ENCODE measurements around the gene OR14I1. TPM values are rescaled to one million over a fixed set of nuclear protein-coding genes. Genes with fewer than 3 reads are reported as not detected.

OR14I1 gene
- not detected for total RNA-seq
- not detected for polyA plus RNA-seq (ENCODE audit: insufficient read length in 2 of 2)
- long read RNA-seq, donor 1, result 0 reads
- long read RNA-seq, donor 2, result 0 reads
- long read RNA-seq, donor 3, partial matches to known transcripts, result 0 of 1 reads
- long read RNA-seq, donor 3, other reads (novel, unspliced or antisense), result 0 of 1 reads
- long read RNA-seq, donor 4, result 0 reads

DNA sequence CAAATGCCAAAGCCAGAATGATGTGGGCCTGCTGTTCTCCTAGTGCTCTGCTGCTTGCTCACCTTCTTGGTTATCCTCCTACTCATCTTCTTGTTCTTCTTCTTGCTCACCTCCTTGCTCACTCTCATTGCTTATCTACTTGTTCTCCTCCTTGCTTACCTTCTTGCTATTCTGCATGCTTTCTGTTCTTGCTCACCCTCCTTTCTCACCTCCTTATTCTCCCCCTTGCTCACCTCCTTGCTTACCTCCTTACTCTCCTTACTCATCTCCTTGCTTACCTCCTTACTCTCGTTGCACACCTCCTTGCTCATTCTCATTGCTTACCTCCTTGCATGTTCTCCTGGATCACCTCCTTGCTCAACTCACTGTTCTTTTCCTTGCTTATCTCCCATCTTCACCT, at the start of gene OR14I1:
TSS of gene OR14I1 (minus strand) at position 53 of the 400 bp plus-strand sequence.
- Histone ChIP-seq H3K4me3 (ENCODE audit: low read depth, low read length) (no peak within 1 kb of the TSS), H3K27me3 (ENCODE audit: control insufficient read depth, insufficient read depth, low read length) (no peaks in the 10 kb centered on the region), H3K36me3 (ENCODE audit: control insufficient read depth, insufficient read depth, low read length) (no peaks in the 10 kb centered on the region), H3K4me1 (ENCODE audit: control insufficient read depth, insufficient read depth, low read length) (no peaks in the 10 kb centered on the region), H3K9me3 (ENCODE audit: control insufficient read depth, insufficient read depth, low read length) (peaks cover 2% of the 10 kb centered on the region), H3K27ac (ENCODE audit: low read depth, low read length) (no peak within 1 kb of the TSS)
- no peak for DNase-seq (ENCODE audit: low read depth in 4 of 6, low spot score in 6 of 6)
- WGBS (ENCODE audit: insufficient coverage), result 76% methylated on average over 1 of the region's 1 CpG

GRCh38 chr1:248751635-248752034, 49.1 kb upstream of the OR14I1 start:
- WGBS (ENCODE audit: insufficient coverage), result 100% methylated on average over 1 of the region's 4 CpGs
- Histone ChIP-seq H3K27me3 (ENCODE audit: control insufficient read depth, insufficient read depth, low read length) (no peaks in the 10 kb centered on the region), H3K4me1 (ENCODE audit: control insufficient read depth, insufficient read depth, low read length) (no peaks in the 10 kb centered on the region), H3K9me3 (ENCODE audit: control insufficient read depth, insufficient read depth, low read length) (no peaks in the 10 kb centered on the region), H3K4me3 (ENCODE audit: low read depth, low read length) (no peak overlapping the region), H3K27ac (ENCODE audit: low read depth, low read length) (no peak overlapping the region), H3K36me3 (ENCODE audit: control insufficient read depth, insufficient read depth, low read length) (no peaks in the 10 kb centered on the region)
- no peak for DNase-seq (ENCODE audit: low read depth in 4 of 6, low spot score in 6 of 6)

GRCh38 chr1:248751142-248751541, 48.6 kb upstream of the OR14I1 start:
- WGBS (ENCODE audit: insufficient coverage), result 69% methylated on average over 5 of the region's 5 CpGs
- Histone ChIP-seq H3K4me1 (ENCODE audit: control insufficient read depth, insufficient read depth, low read length) (no peaks in the 10 kb centered on the region), H3K9me3 (ENCODE audit: control insufficient read depth, insufficient read depth, low read length) (no peaks in the 10 kb centered on the region), H3K4me3 (ENCODE audit: low read depth, low read length) (no peak overlapping the region), H3K36me3 (ENCODE audit: control insufficient read depth, insufficient read depth, low read length) (no peaks in the 10 kb centered on the region), H3K27me3 (ENCODE audit: control insufficient read depth, insufficient read depth, low read length) (no peaks in the 10 kb centered on the region), H3K27ac (ENCODE audit: low read depth, low read length) (no peak overlapping the region)
- DNase-seq (ENCODE audit: low read depth in 4 of 6, low spot score in 6 of 6), result no peak

DNA sequence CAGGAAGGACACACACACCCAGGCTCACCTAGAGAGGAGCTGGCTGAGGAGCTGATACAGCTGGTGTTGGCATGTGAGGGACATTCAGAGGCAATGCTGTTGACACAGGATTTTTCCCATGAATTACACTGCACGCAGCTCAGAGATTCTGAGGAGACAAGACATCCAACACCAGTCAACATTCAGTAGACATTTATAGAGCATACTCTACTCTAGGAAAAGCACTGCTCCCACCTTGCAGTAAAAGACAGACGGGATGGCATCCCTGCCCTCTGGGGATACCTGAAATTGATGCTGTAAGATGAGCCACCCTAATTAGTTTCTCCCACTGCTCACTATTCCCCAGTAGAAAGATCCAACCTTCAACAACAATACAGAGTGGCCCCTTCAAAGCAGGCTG, 47.9 kb upstream of the OR14I1 start:
- Histone ChIP-seq H3K4me1 (ENCODE audit: control insufficient read depth, insufficient read depth, low read length) (no peaks in the 10 kb centered on the region), H3K27ac (ENCODE audit: low read depth, low read length) (no peak overlapping the region), H3K36me3 (ENCODE audit: control insufficient read depth, insufficient read depth, low read length) (no peaks in the 10 kb centered on the region), H3K4me3 (ENCODE audit: low read depth, low read length) (no peak overlapping the region), H3K27me3 (ENCODE audit: control insufficient read depth, insufficient read depth, low read length) (no peaks in the 10 kb centered on the region), H3K9me3 (ENCODE audit: control insufficient read depth, insufficient read depth, low read length) (no peaks in the 10 kb centered on the region)
- 66% methylated on average over 2 of the region's 2 CpGs for WGBS (ENCODE audit: insufficient coverage)
- no peak for DNase-seq (ENCODE audit: low read depth in 4 of 6, low spot score in 6 of 6)

DNA sequence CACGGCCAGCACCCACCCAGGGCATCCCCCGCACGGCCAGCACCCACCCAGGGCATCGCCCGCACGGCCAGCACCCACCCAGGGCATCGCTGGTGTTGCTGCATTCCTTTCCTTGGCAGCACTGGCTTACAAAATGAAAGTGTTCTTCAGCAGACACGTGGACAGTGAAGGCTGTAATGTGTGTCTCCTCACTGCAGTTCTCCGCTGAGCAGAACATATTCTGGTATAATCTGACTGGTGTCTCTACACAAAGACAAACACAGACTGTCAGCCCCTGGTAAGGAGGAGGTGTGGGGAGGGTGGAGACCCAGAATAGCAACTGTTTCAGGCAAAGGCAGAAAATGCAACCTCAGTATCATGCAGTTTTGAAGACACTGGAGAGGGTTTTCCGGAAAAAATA, 45.6 kb upstream of the OR14I1 start:
- Histone ChIP-seq H3K9me3 (ENCODE audit: control insufficient read depth, insufficient read depth, low read length) (no peaks in the 10 kb centered on the region), H3K36me3 (ENCODE audit: control insufficient read depth, insufficient read depth, low read length) (no peaks in the 10 kb centered on the region), H3K4me3 (ENCODE audit: low read depth, low read length) (no peak overlapping the region), H3K4me1 (ENCODE audit: control insufficient read depth, insufficient read depth, low read length) (no peaks in the 10 kb centered on the region), H3K27ac (ENCODE audit: low read depth, low read length) (no peak overlapping the region), H3K27me3 (ENCODE audit: control insufficient read depth, insufficient read depth, low read length) (no peaks in the 10 kb centered on the region)
- 91% methylated on average over 7 of the region's 10 CpGs for WGBS (ENCODE audit: insufficient coverage)
- no peak for DNase-seq (ENCODE audit: low read depth in 4 of 6, low spot score in 6 of 6)

- no peaks in the 10 kb centered on the region for H3K27me3 ChIP-seq (ENCODE audit: control insufficient read depth, insufficient read depth, low read length)
- no peak overlapping the region for H3K27ac ChIP-seq (ENCODE audit: low read depth, low read length)
- H3K36me3 ChIP-seq (ENCODE audit: control insufficient read depth, insufficient read depth, low read length), result no peaks in the 10 kb centered on the region
- 94% methylated on average over 7 of the region's 7 CpGs for WGBS (ENCODE audit: insufficient coverage)
- H3K4me1 ChIP-seq (ENCODE audit: control insufficient read depth, insufficient read depth, low read length), result no peaks in the 10 kb centered on the region
- H3K4me3 ChIP-seq (ENCODE audit: low read depth, low read length), result no peak overlapping the region
- DNase-seq (ENCODE audit: low read depth in 4 of 6, low spot score in 6 of 6), result no peak
- no peaks in the 10 kb centered on the region for H3K9me3 ChIP-seq (ENCODE audit: control insufficient read depth, insufficient read depth, low read length)
Measured at GRCh38 chr1:248740876-248741275, 38.3 kb upstream of the OR14I1 start.

GRCh38 chr1:248739572-248740205, 37.1 kb upstream of the OR14I1 start:
- no peaks in the 10 kb centered on the region for H3K9me3 ChIP-seq (ENCODE audit: control insufficient read depth, insufficient read depth, low read length)
- DNase-seq (ENCODE audit: low read depth in 4 of 6, low spot score in 6 of 6), result no peak
- H3K27me3 ChIP-seq (ENCODE audit: control insufficient read depth, insufficient read depth, low read length), result no peaks in the 10 kb centered on the region
- no peak overlapping the region for H3K4me3 ChIP-seq (ENCODE audit: low read depth, low read length)
- WGBS (ENCODE audit: insufficient coverage), result 84% methylated on average over 14 of the region's 16 CpGs
- H3K4me1 ChIP-seq (ENCODE audit: control insufficient read depth, insufficient read depth, low read length), result no peaks in the 10 kb centered on the region
- no peak overlapping the region for H3K27ac ChIP-seq (ENCODE audit: low read depth, low read length)
- no peaks in the 10 kb centered on the region for H3K36me3 ChIP-seq (ENCODE audit: control insufficient read depth, insufficient read depth, low read length)

- Histone ChIP-seq H3K27me3 (ENCODE audit: control insufficient read depth, insufficient read depth, low read length) (no peaks in the 10 kb centered on the region), H3K27ac (ENCODE audit: low read depth, low read length) (no peak overlapping the region), H3K36me3 (ENCODE audit: control insufficient read depth, insufficient read depth, low read length) (no peaks in the 10 kb centered on the region), H3K4me1 (ENCODE audit: control insufficient read depth, insufficient read depth, low read length) (no peaks in the 10 kb centered on the region), H3K9me3 (ENCODE audit: control insufficient read depth, insufficient read depth, low read length) (no peaks in the 10 kb centered on the region), H3K4me3 (ENCODE audit: low read depth, low read length) (no peak overlapping the region)
- 74% methylated on average over 4 of the region's 6 CpGs for WGBS (ENCODE audit: insufficient coverage)
- no peak for DNase-seq (ENCODE audit: low read depth in 4 of 6, low spot score in 6 of 6)
Measured at GRCh38 chr1:248737457-248737856, 34.9 kb upstream of the OR14I1 start.

DNA sequence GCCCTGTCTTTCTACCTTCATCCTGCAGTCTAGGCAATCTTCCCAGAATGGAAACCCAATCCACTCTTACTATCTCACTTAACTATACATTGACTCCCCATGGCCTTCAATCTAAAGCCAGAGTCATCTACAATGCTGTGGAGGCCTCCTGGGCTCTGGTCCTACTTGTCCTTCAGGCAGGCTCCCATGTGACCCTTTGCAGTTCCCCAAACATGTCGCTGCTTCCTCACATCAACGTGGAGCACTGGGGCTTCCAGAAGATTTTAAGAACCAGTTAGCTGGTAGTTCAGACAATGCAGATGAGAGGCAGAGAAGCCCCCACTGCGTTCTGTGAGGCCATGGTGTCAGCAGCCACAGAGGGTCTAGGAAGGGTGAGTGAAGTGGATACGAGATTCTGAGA, 34.4 kb upstream of the OR14I1 start:
- Histone ChIP-seq H3K36me3 (ENCODE audit: control insufficient read depth, insufficient read depth, low read length) (no peaks in the 10 kb centered on the region), H3K27ac (ENCODE audit: low read depth, low read length) (no peak overlapping the region), H3K4me3 (ENCODE audit: low read depth, low read length) (no peak overlapping the region), H3K27me3 (ENCODE audit: control insufficient read depth, insufficient read depth, low read length) (no peaks in the 10 kb centered on the region), H3K4me1 (ENCODE audit: control insufficient read depth, insufficient read depth, low read length) (no peaks in the 10 kb centered on the region), H3K9me3 (ENCODE audit: control insufficient read depth, insufficient read depth, low read length) (no peaks in the 10 kb centered on the region)
- DNase-seq (ENCODE audit: low read depth in 4 of 6, low spot score in 6 of 6), result no peak
- WGBS (ENCODE audit: insufficient coverage), result 93% methylated on average over 3 of the region's 4 CpGs

GRCh38 chr1:248733566-248733965, 31.0 kb upstream of the OR14I1 start:
- DNase-seq (ENCODE audit: low read depth in 4 of 6, low spot score in 6 of 6), result no peak
- H3K9me3 ChIP-seq (ENCODE audit: control insufficient read depth, insufficient read depth, low read length), result no peaks in the 10 kb centered on the region
- 49% methylated on average over 4 of the region's 5 CpGs for WGBS (ENCODE audit: insufficient coverage)
- H3K4me3 ChIP-seq (ENCODE audit: low read depth, low read length), result no peak overlapping the region
- H3K27ac ChIP-seq (ENCODE audit: low read depth, low read length), result no peak overlapping the region
- H3K36me3 ChIP-seq (ENCODE audit: control insufficient read depth, insufficient read depth, low read length), result no peaks in the 10 kb centered on the region
- no peaks in the 10 kb centered on the region for H3K4me1 ChIP-seq (ENCODE audit: control insufficient read depth, insufficient read depth, low read length)
- H3K27me3 ChIP-seq (ENCODE audit: control insufficient read depth, insufficient read depth, low read length), result no peaks in the 10 kb centered on the region

Measured in spinal cord (tissue), 10 donors.